ENCODE data around the gene YRDC. TPM values are rescaled to one million over a fixed set of nuclear protein-coding genes. Genes with fewer than 3 reads are reported as not detected.

YRDC gene
- total and polyA plus RNA-seq, 3 donors from 2014 or later, result 39.7 to 46.7 (median 42.8) TPM

DNA sequence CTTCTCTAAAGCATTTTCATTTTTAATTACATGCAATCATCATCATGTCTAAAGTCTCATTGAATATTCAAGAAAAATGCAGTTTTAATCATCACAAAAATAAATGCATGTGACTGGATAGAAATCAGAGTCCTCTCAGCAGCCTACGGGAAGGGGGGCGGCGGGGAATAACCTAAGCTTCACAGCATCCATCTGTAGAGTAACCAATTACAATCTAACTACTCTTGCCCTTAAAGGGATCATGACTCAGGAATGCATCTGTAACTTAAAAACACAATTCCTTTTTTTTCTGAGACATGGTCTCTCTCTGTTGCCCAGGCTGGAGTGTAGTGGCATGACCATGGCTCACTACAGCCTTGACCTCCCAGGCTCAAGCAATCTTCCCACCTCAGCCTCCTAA is 28.8 kb upstream of the YRDC start:
- Histone ChIP-seq H3K4me3 (no peak overlapping the region), H3K27me3 (no peaks in the 10 kb centered on the region), H3K9me3 (no peaks in the 10 kb centered on the region), H3K4me1 (peaks cover 5% of the 10 kb centered on the region), H3K27ac (no peak overlapping the region), H3K36me3 (ENCODE audit: low read depth, missing control alignments) (no peaks in the 10 kb centered on the region)
- intact Hi-C loops (cut with DNase I; ENCODE audit: low total_unique reads), result no loop called here
- 56 to 62% methylated on average over 3 of the region's 3 CpGs for WGBS, 2 donors
- DNase-seq, result no peak
- no peak for TF ChIP-seq POLR2A (IDR thresholded peaks at IDR 0.05)

DNA sequence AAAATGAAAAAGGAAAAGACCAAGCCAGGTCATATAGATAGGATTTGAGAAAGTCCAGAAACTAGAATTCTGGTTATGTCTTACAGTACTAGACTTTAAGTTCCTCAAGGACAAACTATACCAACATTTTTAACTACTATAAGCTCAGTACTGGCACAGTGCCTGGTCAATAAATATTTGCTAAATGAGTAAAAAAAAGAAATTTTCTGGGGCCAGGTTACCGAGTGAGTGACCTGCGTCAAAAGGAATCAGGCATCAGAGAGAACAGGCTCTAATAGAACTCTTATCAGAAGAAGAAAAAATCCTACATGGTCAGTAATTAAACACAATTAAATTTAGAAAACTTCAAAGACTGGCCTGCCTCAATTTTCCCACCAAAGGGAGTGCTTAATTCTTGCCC is 23.8 kb upstream of the YRDC start:
- TF ChIP-seq POLR2A (IDR thresholded peaks at IDR 0.05), result no peak
- TF ChIP-seq, protein P1, sequence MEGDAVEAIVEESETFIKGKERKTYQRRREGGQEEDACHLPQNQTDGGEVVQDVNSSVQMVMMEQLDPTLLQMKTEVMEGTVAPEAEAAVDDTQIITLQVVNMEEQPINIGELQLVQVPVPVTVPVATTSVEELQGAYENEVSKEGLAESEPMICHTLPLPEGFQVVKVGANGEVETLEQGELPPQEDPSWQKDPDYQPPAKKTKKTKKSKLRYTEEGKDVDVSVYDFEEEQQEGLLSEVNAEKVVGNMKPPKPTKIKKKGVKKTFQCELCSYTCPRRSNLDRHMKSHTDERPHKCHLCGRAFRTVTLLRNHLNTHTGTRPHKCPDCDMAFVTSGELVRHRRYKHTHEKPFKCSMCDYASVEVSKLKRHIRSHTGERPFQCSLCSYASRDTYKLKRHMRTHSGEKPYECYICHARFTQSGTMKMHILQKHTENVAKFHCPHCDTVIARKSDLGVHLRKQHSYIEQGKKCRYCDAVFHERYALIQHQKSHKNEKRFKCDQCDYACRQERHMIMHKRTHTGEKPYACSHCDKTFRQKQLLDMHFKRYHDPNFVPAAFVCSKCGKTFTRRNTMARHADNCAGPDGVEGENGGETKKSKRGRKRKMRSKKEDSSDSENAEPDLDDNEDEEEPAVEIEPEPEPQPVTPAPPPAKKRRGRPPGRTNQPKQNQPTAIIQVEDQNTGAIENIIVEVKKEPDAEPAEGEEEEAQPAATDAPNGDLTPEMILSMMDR (IDR thresholded peaks at IDR 0.05), result no peak
- Histone ChIP-seq H3K27ac (no peak overlapping the region), H3K27me3 (no peaks in the 10 kb centered on the region), H3K4me1 (no peaks in the 10 kb centered on the region), H3K36me3 (ENCODE audit: low read depth, missing control alignments) (no peaks in the 10 kb centered on the region), H3K9me3 (no peaks in the 10 kb centered on the region), H3K4me3 (no peak overlapping the region)
- intact Hi-C loops (cut with DNase I; ENCODE audit: low total_unique reads), result no loop called here
- DNase-seq, result no peak
- WGBS, 2 donors, result 87 to 93% methylated on average over 2 of the region's 2 CpGs

DNA sequence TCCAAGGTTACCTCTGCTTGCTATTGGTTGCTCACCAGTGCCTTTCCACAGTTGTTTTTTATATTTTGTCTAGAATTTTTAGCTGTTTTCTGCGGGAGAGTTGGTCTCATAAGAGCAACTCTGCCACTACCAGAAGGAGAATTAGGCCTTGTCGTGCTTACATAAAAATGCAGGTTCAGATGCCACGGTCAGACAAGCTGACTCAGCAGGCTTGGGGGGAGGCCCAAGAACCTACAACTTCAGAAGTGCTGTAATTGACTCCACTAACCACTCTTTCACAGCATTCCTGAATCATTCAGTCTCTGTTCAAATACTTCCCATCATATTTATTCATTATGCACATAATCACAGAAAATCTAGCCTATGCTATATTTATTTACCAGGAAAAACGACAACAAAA is 23.1 kb upstream of the YRDC start:
- Histone ChIP-seq H3K4me1 (no peaks in the 10 kb centered on the region), H3K27ac (no peak overlapping the region), H3K36me3 (ENCODE audit: low read depth, missing control alignments) (no peaks in the 10 kb centered on the region), H3K4me3 (no peak overlapping the region), H3K27me3 (no peaks in the 10 kb centered on the region), H3K9me3 (no peaks in the 10 kb centered on the region)
- 93% methylated on average over 4 of the region's 4 CpGs for WGBS, 2 donors
- no peak for DNase-seq
- intact Hi-C loops (cut with DNase I; ENCODE audit: low total_unique reads), result no loop called here
- TF ChIP-seq POLR2A (IDR thresholded peaks at IDR 0.05), result no peak
- TF ChIP-seq, protein P1 (IDR thresholded peaks at IDR 0.05), result no peak

DNA sequence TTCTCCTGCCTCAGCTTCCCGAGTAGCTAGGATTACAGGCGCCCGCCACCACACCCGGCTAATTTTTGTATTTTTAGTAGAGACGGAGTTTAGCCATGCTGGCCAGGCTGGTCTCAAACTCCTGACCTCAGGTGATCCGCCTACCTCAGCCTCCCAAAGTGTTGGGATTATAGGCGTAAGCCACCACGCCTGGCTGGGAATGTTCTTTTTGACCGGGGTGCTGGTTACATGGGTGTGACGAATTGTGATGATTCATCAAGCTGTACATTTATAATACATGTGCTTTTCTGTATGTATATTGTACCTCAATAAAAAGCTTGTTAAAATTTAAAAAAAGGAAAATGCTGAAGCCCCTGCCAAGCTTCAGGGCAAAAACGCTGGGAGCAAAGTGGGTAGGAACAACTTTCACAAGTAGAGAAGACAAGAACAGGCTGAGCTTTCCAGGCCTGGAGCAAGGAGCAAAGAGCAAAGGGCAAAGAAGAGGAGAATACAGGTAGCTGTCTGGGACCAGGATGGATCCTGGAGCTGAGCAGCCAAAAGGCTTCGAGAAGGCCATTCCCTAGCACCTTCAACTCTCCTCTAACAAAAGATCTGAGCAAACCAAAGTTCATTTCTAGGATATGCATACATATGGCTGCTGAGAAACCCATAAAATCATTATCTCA is 20.5 kb upstream of the YRDC start:
- no peaks in the 10 kb centered on the region for H3K36me3 ChIP-seq (ENCODE audit: low read depth, missing control alignments)

DNA sequence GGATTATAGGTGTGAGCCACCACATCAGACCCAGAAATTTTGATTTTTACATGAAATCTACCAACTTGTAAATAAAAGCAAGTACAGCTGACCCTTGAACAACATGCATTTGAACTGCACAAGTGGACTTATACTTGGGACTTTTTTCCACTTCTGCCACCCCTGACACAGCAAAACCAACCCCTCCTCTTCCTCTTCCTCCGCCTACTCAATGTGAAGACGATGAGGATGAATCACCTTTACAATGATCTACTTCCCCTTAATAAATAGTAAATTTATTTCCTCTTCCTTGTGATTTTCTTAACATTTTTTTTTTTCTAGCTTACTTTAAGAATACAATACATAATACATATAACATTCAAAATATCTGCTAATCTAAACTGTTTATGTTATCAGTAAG is 17.5 kb upstream of the YRDC start:
- DNase-seq, result no peak
- no peak overlapping the region for H3K27ac ChIP-seq
- intact Hi-C loops (cut with DNase I; ENCODE audit: low total_unique reads), result no loop called here
- no peaks in the 10 kb centered on the region for H3K27me3 ChIP-seq
- no peak overlapping the region for H3K4me3 ChIP-seq
- 74 to 88% methylated on average over 2 of the region's 2 CpGs for WGBS, 2 donors
- H3K9me3 ChIP-seq, result no peaks in the 10 kb centered on the region
- TF ChIP-seq POLR2A (IDR thresholded peaks at IDR 0.05), result no peak
- TF ChIP-seq, protein P1 (IDR thresholded peaks at IDR 0.05), result no peak
- H3K4me1 ChIP-seq, result no peaks in the 10 kb centered on the region
- H3K36me3 ChIP-seq (ENCODE audit: low read depth, missing control alignments), result no peaks in the 10 kb centered on the region

More for the DNA sequence above, 20.5 kb upstream of the YRDC start:
- no peaks in the 10 kb centered on the region for H3K27me3 ChIP-seq
- no peak for DNase-seq
- 86 to 95% methylated on average over 12 of the region's 12 CpGs for WGBS, 2 donors
- intact Hi-C loops (cut with DNase I; ENCODE audit: low total_unique reads), result no loop called here
- H3K27ac ChIP-seq, result no peak overlapping the region
- no peak overlapping the region for H3K4me3 ChIP-seq
- TF ChIP-seq, protein P1 (IDR thresholded peaks at IDR 0.05), result no peak
- no peak for TF ChIP-seq POLR2A (IDR thresholded peaks at IDR 0.05)
- H3K9me3 ChIP-seq, result no peaks in the 10 kb centered on the region
- no peaks in the 10 kb centered on the region for H3K4me1 ChIP-seq

All from testis (tissue), 3 donors.